NCI-H526 (cell line): ENCODE data around the gene ZNF226.
"Not testable (repeated sequence)": the region's sequence is repeated elsewhere in the genome, so short reads cannot be mapped to it uniquely, and the experiment has no call there.

Experiments
- DNase-seq, 2 experiments: peaks; one replicate each; lab custom pipeline; 2025; lab: John Stamatoyannopoulos, UW

ZNF226 gene

GRCh38 chr19:44212250-44212865 is 47.5 kb downstream of the ZNF226 start, which contains the start of gene ZNF227:
Gene ZNF227, plus strand, starts transcription at chr19:44212532. Its CDS starts 5,261 bp downstream, at chr19:44217793.
- DNase-seq = peak; percentile 95

DNA sequence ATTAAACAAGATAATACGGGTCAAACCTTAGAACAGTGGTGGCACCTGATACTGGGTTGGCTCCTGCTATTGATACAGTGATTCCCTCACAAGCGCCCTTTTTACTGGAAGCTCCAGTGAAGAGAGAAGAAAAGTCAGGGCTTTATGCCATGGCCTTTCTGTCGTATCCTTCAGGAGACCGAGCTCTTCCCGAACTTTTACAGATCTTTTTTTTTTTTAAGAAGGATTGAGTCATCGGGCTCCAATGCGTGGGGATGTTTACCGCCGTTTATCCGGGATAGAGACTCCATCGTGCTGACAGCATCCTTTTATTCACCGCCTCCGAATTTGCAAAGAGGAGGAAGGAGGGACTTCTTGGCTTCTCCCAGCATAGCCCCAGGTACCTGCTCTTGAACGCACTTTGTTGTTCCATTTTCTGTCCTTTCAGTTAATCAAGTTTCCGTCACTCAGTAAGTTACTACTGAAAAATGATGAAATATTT is 48.0 kb downstream of the ZNF226 start:
- peak in 1 of 2 experiments; percentile 35 for DNase-seq

GRCh38 chr19:44219926-44220325 is 55.0 kb downstream of the ZNF226 start:
- DNase-seq = not testable (repeated sequence)

DNA sequence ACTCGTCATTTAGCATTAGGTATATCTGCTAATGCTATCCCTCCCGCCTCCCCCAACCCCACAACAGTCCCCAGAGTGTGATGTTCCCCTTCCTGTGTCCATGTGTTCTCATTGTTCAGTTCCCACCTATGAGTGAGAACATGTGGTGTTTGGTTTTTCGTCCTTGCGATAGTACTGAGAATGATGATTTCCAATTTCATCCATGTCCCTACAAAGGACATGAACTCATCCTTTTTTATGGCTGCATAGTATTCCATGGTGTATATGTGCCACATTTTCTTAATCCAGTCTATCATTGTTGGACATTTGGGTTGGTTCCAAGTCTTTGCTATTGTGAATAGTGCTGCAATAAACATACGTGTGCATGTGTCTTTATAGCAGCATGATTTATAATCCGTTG is 55.9 kb downstream of the ZNF226 start:
- DNase-seq = not testable (repeated sequence)

- not testable (repeated sequence) for DNase-seq
Measured at GRCh38 chr19:44221291-44221690, 56.4 kb downstream of the ZNF226 start.
